ENCODE measurements around the gene PARVG. TPM values are rescaled to one million over a fixed set of nuclear protein-coding genes. Genes with fewer than 3 reads are reported as not detected.

The PARVG gene
- total and polyA plus RNA-seq, 2 donors (not counting 3 experiments of a cell fraction or from before 2014, with no cell fraction given): 0.82 TPM; not detected in 1

DNA sequence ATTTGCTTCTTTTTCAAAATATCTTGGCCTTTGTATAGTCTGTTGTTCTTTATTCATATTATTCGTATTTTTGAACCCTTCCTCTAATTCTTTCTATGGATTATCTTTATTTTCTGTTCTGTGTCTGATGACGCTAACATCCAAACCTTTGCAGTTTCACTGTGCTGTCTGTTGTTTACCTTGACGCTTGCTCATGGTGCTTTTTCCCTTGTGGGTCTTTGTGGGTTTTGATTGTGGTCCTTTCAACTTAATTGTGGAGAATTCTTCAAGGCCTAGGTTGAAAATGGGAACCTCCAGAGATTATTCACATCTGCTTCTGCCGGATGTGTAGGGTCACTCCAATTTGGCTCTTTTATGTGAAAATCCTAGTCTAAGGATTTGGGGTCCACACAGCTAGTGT lies 34.6 kb downstream of the PARVG start:
- TF ChIP-seq, protein P1, sequence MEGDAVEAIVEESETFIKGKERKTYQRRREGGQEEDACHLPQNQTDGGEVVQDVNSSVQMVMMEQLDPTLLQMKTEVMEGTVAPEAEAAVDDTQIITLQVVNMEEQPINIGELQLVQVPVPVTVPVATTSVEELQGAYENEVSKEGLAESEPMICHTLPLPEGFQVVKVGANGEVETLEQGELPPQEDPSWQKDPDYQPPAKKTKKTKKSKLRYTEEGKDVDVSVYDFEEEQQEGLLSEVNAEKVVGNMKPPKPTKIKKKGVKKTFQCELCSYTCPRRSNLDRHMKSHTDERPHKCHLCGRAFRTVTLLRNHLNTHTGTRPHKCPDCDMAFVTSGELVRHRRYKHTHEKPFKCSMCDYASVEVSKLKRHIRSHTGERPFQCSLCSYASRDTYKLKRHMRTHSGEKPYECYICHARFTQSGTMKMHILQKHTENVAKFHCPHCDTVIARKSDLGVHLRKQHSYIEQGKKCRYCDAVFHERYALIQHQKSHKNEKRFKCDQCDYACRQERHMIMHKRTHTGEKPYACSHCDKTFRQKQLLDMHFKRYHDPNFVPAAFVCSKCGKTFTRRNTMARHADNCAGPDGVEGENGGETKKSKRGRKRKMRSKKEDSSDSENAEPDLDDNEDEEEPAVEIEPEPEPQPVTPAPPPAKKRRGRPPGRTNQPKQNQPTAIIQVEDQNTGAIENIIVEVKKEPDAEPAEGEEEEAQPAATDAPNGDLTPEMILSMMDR (IDR thresholded peaks at IDR 0.05; ENCODE audit: extremely low read depth in 1 of 2, insufficient read depth in 1 of 2, low read depth in 1 of 2, low read length in 2 of 2): no peak
- TF ChIP-seq, protein P2, sequence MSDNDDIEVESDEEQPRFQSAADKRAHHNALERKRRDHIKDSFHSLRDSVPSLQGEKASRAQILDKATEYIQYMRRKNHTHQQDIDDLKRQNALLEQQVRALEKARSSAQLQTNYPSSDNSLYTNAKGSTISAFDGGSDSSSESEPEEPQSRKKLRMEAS (IDR thresholded peaks at IDR 0.05; ENCODE audit: insufficient read depth, insufficient read length): no peak
- no peak overlapping the region for H3K4me2 ChIP-seq (ENCODE audit: insufficient read depth, low read length)
- H3K79me2 ChIP-seq (ENCODE audit: control insufficient read depth, insufficient read depth, low read length): no peaks in the 10 kb centered on the region
- intact Hi-C loops (cut with micrococcal nuclease) (no loop called here), dilution Hi-C loops (cut with MboI; ENCODE audit: extremely low pct_ligation_motif_present, low sequenced_read_pairs) (no loop called here)
- POLR2A ChIA-PET: no interaction called here
- no peaks in the 10 kb centered on the region for H4K20me1 ChIP-seq (replicated peaks; ENCODE audit: control insufficient read depth, extremely low read depth, insufficient read depth, low read length)
- CTCF ChIA-PET: no interaction called here
- H3K9me1 ChIP-seq (replicated peaks; ENCODE audit: control insufficient read depth, extremely low read depth, insufficient read depth, low read length): no peaks in the 10 kb centered on the region
- no peak for DNase-seq (ENCODE audit: low read depth, low spot score)
- no peaks in the 10 kb centered on the region for H3K4me1 ChIP-seq (ENCODE audit: control insufficient read depth, extremely low read depth, insufficient read depth, low read length)
- no peaks in the 10 kb centered on the region for H3K36me3 ChIP-seq (ENCODE audit: control insufficient read depth in 2 of 2, extremely low read depth in 1 of 2, insufficient read depth in 2 of 2, low read length in 2 of 2)
- no peak overlapping the region for H3K27ac ChIP-seq (ENCODE audit: insufficient read depth, low read depth, low read length)
- BruUV-seq (replicated peaks): no TSS peak
- no peak overlapping the region for H2AFZ ChIP-seq (ENCODE audit: low read depth, low read length)
- FAIRE-seq: no peak
- no peak overlapping the region for H3K9ac ChIP-seq (replicated peaks; ENCODE audit: extremely low read depth, insufficient read depth, low read length)
- no peaks in the 10 kb centered on the region for H3K27me3 ChIP-seq (ENCODE audit: control insufficient read depth in 2 of 2, insufficient read depth in 2 of 2, low read length in 2 of 2)
- H3K9me3 ChIP-seq (replicated peaks; ENCODE audit: control insufficient read depth, insufficient read depth, low read length): no peaks in the 10 kb centered on the region
- H3K4me3 ChIP-seq (replicated peaks in 1 of 3; ENCODE audit: insufficient read depth in 1 of 3, low read depth in 1 of 3, low read length in 3 of 3): no peak overlapping the region

DNA sequence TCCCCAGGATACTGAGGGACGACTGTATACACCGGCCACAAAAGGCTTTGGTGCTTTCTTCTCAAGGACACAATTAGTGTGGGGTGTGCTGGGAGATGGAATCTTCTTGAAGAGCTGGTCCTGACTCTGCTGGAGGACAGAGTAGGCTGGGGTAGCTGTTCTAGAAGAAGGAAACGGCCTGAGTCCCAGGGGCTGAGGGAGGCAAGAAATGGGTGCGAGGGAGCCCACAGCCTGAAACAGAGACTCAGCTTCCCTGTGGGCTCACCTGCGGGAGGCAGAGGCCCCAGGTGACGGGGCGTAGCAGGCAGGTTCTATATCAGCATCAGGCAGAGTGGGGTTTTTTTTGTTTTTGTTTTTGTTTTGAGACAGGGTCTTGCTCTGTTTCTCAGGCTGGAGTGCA lies 36.6 kb downstream of the PARVG start:
- intact Hi-C loops (cut with micrococcal nuclease) (no loop called here), dilution Hi-C loops (cut with MboI; ENCODE audit: extremely low pct_ligation_motif_present, low sequenced_read_pairs) (no loop called here)
- no peaks in the 10 kb centered on the region for H3K79me2 ChIP-seq (ENCODE audit: control insufficient read depth, insufficient read depth, low read length)
- H3K36me3 ChIP-seq (ENCODE audit: control insufficient read depth in 2 of 2, extremely low read depth in 1 of 2, insufficient read depth in 2 of 2, low read length in 2 of 2): no peaks in the 10 kb centered on the region
- H3K4me3 ChIP-seq (replicated peaks in 1 of 3; ENCODE audit: insufficient read depth in 1 of 3, low read depth in 1 of 3, low read length in 3 of 3): no peak overlapping the region
- ChIA-PET CTCF (no interaction called here), POLR2A (interaction anchor here (0.5 kb wide), 1 partner anchor 42 kb away, joined by 10 read pairs; no protein-coding TSS in a partner anchor)
- no peaks in the 10 kb centered on the region for H3K27me3 ChIP-seq (ENCODE audit: control insufficient read depth in 2 of 2, insufficient read depth in 2 of 2, low read length in 2 of 2)
- H3K9me3 ChIP-seq (replicated peaks; ENCODE audit: control insufficient read depth, insufficient read depth, low read length): no peaks in the 10 kb centered on the region
- H3K27ac ChIP-seq (ENCODE audit: insufficient read depth, low read depth, low read length): no peak overlapping the region
- no peaks in the 10 kb centered on the region for H4K20me1 ChIP-seq (replicated peaks; ENCODE audit: control insufficient read depth, extremely low read depth, insufficient read depth, low read length)
- no peaks in the 10 kb centered on the region for H3K9me1 ChIP-seq (replicated peaks; ENCODE audit: control insufficient read depth, extremely low read depth, insufficient read depth, low read length)
- H3K4me2 ChIP-seq (ENCODE audit: insufficient read depth, low read length): no peak overlapping the region
- FAIRE-seq (no peak), DNase-seq (ENCODE audit: low read depth, low spot score) (no peak)
- TF ChIP-seq EZH2 (IDR thresholded peaks at IDR 0.05; ENCODE audit: borderline replicate concordance, low read depth, low read length, severe bottlenecking) (no peak), JUN (IDR thresholded peaks at IDR 0.05; ENCODE audit: borderline replicate concordance, insufficient read depth, insufficient read length, low read depth) (no peak), POLR2A (IDR thresholded peaks at IDR 0.05; ENCODE audit: low read depth, low read length) (no peak), POLR2AphosphoS5 (IDR thresholded peaks at IDR 0.05; ENCODE audit: insufficient read depth, low read depth, low read length) (no peak), MYC (IDR thresholded peaks at IDR 0.05; ENCODE audit: low read depth, low read length) (no peak), FOS (IDR thresholded peaks at IDR 0.05; ENCODE audit: borderline replicate concordance, insufficient read depth, low read length) (no peak), GATA2 (IDR thresholded peaks at IDR 0.05; ENCODE audit: insufficient read depth, insufficient read length, low read depth, low read length) (no peak)
- TF ChIP-seq, protein P1 (IDR thresholded peaks at IDR 0.05; ENCODE audit: extremely low read depth in 1 of 2, insufficient read depth in 1 of 2, low read depth in 1 of 2, low read length in 2 of 2): no peak
- TF ChIP-seq, protein P2 (IDR thresholded peaks at IDR 0.05; ENCODE audit: insufficient read depth, insufficient read length): no peak
- no peak overlapping the region for H2AFZ ChIP-seq (ENCODE audit: low read depth, low read length)
- BruUV-seq (replicated peaks): no TSS peak
- H3K9ac ChIP-seq (replicated peaks; ENCODE audit: extremely low read depth, insufficient read depth, low read length): no peak overlapping the region
- H3K4me1 ChIP-seq (ENCODE audit: control insufficient read depth, extremely low read depth, insufficient read depth, low read length): no peaks in the 10 kb centered on the region

Measured in endothelial cell of umbilical vein (primary cell).